ENCODE measurements around the gene ARFIP2.

DNA sequence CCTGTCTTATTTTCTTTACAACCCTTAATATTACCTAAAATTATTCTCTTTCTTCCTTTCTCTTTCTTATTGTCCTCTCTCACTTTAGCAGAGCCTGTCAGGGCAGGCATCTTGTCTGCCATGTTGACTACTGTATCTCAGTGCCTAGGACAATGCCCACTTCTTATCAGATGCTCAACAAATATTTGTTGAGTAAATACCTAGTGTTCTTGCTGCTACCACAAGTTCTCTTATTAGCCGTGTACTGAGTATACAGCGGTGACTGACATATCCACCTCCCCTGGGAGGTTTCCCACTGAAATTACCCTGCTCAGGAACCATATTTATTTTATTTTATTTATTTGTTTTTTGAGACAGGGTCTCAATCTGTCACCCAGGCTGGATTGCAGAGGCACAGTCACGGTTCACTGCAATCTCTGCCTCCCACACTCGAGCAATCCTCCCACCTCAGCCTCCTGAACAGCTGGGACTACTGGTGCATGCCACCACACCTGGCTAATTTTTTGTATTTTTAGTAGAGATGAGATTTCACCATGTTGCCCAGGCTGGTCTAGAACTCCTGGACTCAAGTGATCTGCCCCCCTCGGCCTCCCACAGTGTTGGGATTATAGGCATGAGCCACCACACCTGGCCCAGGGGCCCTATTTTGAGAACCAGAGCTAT lies 47.0 kb downstream of the ARFIP2 start:
- no peak for TF ChIP-seq SIRT6 (IDR thresholded peaks at IDR 0.05; ENCODE audit: low read length)
- no peak for TF ChIP-seq ZNF274 (IDR thresholded peaks at IDR 0.05; ENCODE audit: borderline replicate concordance, extremely low read depth, low read length)
- TF ChIP-seq, protein P1, sequence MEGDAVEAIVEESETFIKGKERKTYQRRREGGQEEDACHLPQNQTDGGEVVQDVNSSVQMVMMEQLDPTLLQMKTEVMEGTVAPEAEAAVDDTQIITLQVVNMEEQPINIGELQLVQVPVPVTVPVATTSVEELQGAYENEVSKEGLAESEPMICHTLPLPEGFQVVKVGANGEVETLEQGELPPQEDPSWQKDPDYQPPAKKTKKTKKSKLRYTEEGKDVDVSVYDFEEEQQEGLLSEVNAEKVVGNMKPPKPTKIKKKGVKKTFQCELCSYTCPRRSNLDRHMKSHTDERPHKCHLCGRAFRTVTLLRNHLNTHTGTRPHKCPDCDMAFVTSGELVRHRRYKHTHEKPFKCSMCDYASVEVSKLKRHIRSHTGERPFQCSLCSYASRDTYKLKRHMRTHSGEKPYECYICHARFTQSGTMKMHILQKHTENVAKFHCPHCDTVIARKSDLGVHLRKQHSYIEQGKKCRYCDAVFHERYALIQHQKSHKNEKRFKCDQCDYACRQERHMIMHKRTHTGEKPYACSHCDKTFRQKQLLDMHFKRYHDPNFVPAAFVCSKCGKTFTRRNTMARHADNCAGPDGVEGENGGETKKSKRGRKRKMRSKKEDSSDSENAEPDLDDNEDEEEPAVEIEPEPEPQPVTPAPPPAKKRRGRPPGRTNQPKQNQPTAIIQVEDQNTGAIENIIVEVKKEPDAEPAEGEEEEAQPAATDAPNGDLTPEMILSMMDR (IDR thresholded peaks at IDR 0.05; ENCODE audit: control extremely low read depth in 1 of 3, insufficient read depth in 1 of 3, low read depth in 1 of 3, low read length in 3 of 3), result no peak
- TF ChIP-seq SP2 (IDR thresholded peaks at IDR 0.05; ENCODE audit: low read length), result no peak
- TF ChIP-seq, protein P2, sequence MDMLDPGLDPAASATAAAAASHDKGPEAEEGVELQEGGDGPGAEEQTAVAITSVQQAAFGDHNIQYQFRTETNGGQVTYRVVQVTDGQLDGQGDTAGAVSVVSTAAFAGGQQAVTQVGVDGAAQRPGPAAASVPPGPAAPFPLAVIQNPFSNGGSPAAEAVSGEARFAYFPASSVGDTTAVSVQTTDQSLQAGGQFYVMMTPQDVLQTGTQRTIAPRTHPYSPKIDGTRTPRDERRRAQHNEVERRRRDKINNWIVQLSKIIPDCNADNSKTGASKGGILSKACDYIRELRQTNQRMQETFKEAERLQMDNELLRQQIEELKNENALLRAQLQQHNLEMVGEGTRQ (IDR thresholded peaks at IDR 0.05; ENCODE audit: low read length), result no peak
- TF ChIP-seq, protein P3, sequence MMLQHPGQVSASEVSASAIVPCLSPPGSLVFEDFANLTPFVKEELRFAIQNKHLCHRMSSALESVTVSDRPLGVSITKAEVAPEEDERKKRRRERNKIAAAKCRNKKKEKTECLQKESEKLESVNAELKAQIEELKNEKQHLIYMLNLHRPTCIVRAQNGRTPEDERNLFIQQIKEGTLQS (IDR thresholded peaks at IDR 0.05; ENCODE audit: insufficient read depth, low read depth, low read length), result no peak
- no peak for TF ChIP-seq HDAC6 (IDR thresholded peaks at IDR 0.05; ENCODE audit: low read depth, low read length)
- TF ChIP-seq SP1 (IDR thresholded peaks at IDR 0.05; ENCODE audit: low read depth, low read length), result no peak
- TF ChIP-seq FOSL1 (IDR thresholded peaks at IDR 0.05; ENCODE audit: insufficient read depth, low read depth, low read length), result no peak
